ENCODE data around the gene C4orf50.

C4orf50 gene

GRCh38 chr4:6018331-6018730 is at the start of gene C4orf50:
Gene C4orf50, minus strand, starts transcription at chr4:6018431.
- H3K27ac ChIP-seq (ENCODE audit: low read length) = no peak within 1 kb of the TSS
- no peaks in the 10 kb centered on the region for H3K36me3 ChIP-seq (ENCODE audit: control insufficient read depth in 2 of 2, insufficient read depth in 2 of 2, low read length in 2 of 2)
- no peaks in the 10 kb centered on the region for H3K9me3 ChIP-seq (ENCODE audit: control insufficient read depth in 2 of 2, low read length in 2 of 2)

DNA sequence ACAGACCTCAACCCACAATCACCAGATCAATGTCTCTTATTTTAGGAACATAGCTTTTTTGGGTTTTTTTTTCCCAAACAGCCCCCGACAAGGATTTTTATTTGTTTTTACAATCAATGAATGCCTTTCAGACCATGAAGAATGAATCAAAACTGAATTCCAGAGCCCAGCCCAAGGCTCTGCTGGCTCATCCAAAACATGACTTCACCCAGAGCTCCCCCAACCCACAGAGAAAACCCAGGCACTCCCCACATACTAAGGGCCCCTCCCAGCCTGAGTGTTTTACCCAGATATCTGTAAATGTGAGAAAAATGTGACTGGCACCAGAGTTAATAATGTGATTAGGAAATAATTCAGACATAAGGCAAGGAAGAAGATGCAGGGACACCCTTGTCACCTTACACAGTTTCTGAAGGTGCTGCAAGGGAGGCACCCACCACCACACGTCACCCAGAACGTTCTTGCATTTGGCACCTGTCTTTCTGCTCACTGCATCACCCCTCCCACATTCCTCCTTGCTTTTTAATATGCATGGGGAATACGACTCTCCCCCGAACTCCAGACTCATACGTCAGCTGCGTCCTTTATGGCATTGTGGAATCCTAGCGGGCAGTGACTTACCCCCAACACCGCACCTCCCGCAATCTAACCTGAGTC is 47.8 kb upstream of the C4orf50 start:
- Histone ChIP-seq H3K9ac (ENCODE audit: low read length in 2 of 2) (no peak overlapping the region), H3K36me3 (ENCODE audit: control insufficient read depth in 2 of 2, insufficient read depth in 2 of 2, low read length in 2 of 2) (no peaks in the 10 kb centered on the region), H3K4me1 (ENCODE audit: control insufficient read depth, insufficient read depth, low read length) (no peaks in the 10 kb centered on the region), H3K27ac (ENCODE audit: low read length) (no peak overlapping the region), H3K4me3 (ENCODE audit: low read length in 2 of 2) (no peak overlapping the region), H3K27me3 (ENCODE audit: control insufficient read depth in 1 of 2, insufficient read depth in 2 of 2, low read length in 2 of 2) (peaks cover 0 to 3% of the 10 kb centered on the region in 2 donors), H3K9me3 (ENCODE audit: control insufficient read depth in 2 of 2, low read length in 2 of 2) (no peaks in the 10 kb centered on the region)

More at GRCh38 chr4:6018331-6018730, at the start of gene C4orf50:
- no peak within 1 kb of the TSS for H3K9ac ChIP-seq (ENCODE audit: low read length in 2 of 2)
- no peak within 1 kb of the TSS for H3K4me3 ChIP-seq (ENCODE audit: low read length in 2 of 2)
- peaks cover 6 to 8% of the 10 kb centered on the region in 2 donors for H3K27me3 ChIP-seq (ENCODE audit: control insufficient read depth in 1 of 2, insufficient read depth in 2 of 2, low read length in 2 of 2)
- H3K4me1 ChIP-seq (ENCODE audit: control insufficient read depth, insufficient read depth, low read length) = no peaks in the 10 kb centered on the region

GRCh38 chr4:6065166-6065565 is 46.9 kb upstream of the C4orf50 start:
- H3K4me3 ChIP-seq (ENCODE audit: low read length in 2 of 2) = no peak overlapping the region
- no peak overlapping the region for H3K9ac ChIP-seq (ENCODE audit: low read length in 2 of 2)
- H3K27ac ChIP-seq (ENCODE audit: low read length) = no peak overlapping the region

GRCh38 chr4:6064383-6064782 is 46.2 kb upstream of the C4orf50 start:
- Histone ChIP-seq H3K9ac (ENCODE audit: low read length in 2 of 2) (no peak overlapping the region), H3K27me3 (ENCODE audit: control insufficient read depth in 1 of 2, insufficient read depth in 2 of 2, low read length in 2 of 2) (peaks cover 0 to 3% of the 10 kb centered on the region in 2 donors), H3K4me1 (ENCODE audit: control insufficient read depth, insufficient read depth, low read length) (no peaks in the 10 kb centered on the region), H3K27ac (ENCODE audit: low read length) (no peak overlapping the region), H3K9me3 (ENCODE audit: control insufficient read depth in 2 of 2, low read length in 2 of 2) (peaks cover 4 to 12% of the 10 kb centered on the region in 2 donors), H3K36me3 (ENCODE audit: control insufficient read depth in 2 of 2, insufficient read depth in 2 of 2, low read length in 2 of 2) (no peaks in the 10 kb centered on the region), H3K4me3 (ENCODE audit: low read length in 2 of 2) (no peak overlapping the region)

More at GRCh38 chr4:6065166-6065565, 46.9 kb upstream of the C4orf50 start:
- H3K9me3 ChIP-seq (ENCODE audit: control insufficient read depth in 2 of 2, low read length in 2 of 2) = peaks cover 4 to 5% of the 10 kb centered on the region in 2 donors
- no peaks in the 10 kb centered on the region for H3K36me3 ChIP-seq (ENCODE audit: control insufficient read depth in 2 of 2, insufficient read depth in 2 of 2, low read length in 2 of 2)
- H3K4me1 ChIP-seq (ENCODE audit: control insufficient read depth, insufficient read depth, low read length) = no peaks in the 10 kb centered on the region
- H3K27me3 ChIP-seq (ENCODE audit: control insufficient read depth in 1 of 2, insufficient read depth in 2 of 2, low read length in 2 of 2) = peaks cover 0 to 3% of the 10 kb centered on the region in 2 donors

DNA sequence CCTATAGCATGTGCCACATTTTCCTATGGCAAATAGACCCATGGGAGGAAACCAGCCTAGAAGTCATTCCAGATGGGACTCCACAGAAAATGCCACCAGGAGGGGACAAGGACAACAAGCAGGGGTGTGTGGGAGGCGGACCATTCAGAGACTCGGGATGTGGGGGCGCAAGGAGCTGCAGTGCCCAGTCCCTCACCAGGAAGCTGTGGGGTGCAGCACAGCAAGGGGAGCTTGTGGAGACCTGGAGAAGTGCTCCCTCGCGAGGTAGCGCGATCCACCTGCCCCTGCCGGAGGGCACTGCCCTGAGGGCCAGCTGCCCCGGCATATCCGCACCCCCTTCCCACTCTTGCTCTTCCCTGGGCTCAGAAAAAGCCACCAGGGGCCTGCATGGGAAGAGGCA is 45.5 kb upstream of the C4orf50 start:
- H3K4me1 ChIP-seq (ENCODE audit: control insufficient read depth, insufficient read depth, low read length) = no peaks in the 10 kb centered on the region
- H3K9me3 ChIP-seq (ENCODE audit: control insufficient read depth in 2 of 2, low read length in 2 of 2) = peaks cover 6 to 19% of the 10 kb centered on the region in 2 donors
- H3K36me3 ChIP-seq (ENCODE audit: control insufficient read depth in 2 of 2, insufficient read depth in 2 of 2, low read length in 2 of 2) = no peaks in the 10 kb centered on the region
- H3K27ac ChIP-seq (ENCODE audit: low read length) = no peak overlapping the region
- no peak overlapping the region for H3K9ac ChIP-seq (ENCODE audit: low read length in 2 of 2)
- H3K27me3 ChIP-seq (ENCODE audit: control insufficient read depth in 1 of 2, insufficient read depth in 2 of 2, low read length in 2 of 2) = peaks cover 0 to 3% of the 10 kb centered on the region in 2 donors
- no peak overlapping the region for H3K4me3 ChIP-seq (ENCODE audit: low read length in 2 of 2)

GRCh38 chr4:6062133-6062532 is 43.9 kb upstream of the C4orf50 start:
- Histone ChIP-seq H3K4me3 (ENCODE audit: low read length in 2 of 2) (no peak overlapping the region), H3K4me1 (ENCODE audit: control insufficient read depth, insufficient read depth, low read length) (no peaks in the 10 kb centered on the region), H3K27me3 (ENCODE audit: control insufficient read depth in 1 of 2, insufficient read depth in 2 of 2, low read length in 2 of 2) (no peaks in the 10 kb centered on the region), H3K9ac (ENCODE audit: low read length in 2 of 2) (no peak overlapping the region), H3K36me3 (ENCODE audit: control insufficient read depth in 2 of 2, insufficient read depth in 2 of 2, low read length in 2 of 2) (no peaks in the 10 kb centered on the region), H3K9me3 (ENCODE audit: control insufficient read depth in 2 of 2, low read length in 2 of 2) (peaks cover 9 to 33% of the 10 kb centered on the region in 2 donors), H3K27ac (ENCODE audit: low read length) (no peak overlapping the region)

GRCh38 chr4:6059375-6059805 is 41.2 kb upstream of the C4orf50 start:
- Histone ChIP-seq H3K9ac (ENCODE audit: low read length in 2 of 2) (no peak overlapping the region), H3K4me3 (ENCODE audit: low read length in 2 of 2) (no peak overlapping the region), H3K27me3 (ENCODE audit: control insufficient read depth in 1 of 2, insufficient read depth in 2 of 2, low read length in 2 of 2) (no peaks in the 10 kb centered on the region), H3K9me3 (ENCODE audit: control insufficient read depth in 2 of 2, low read length in 2 of 2) (peaks cover 9 to 40% of the 10 kb centered on the region in 2 donors), H3K4me1 (ENCODE audit: control insufficient read depth, insufficient read depth, low read length) (no peaks in the 10 kb centered on the region), H3K27ac (ENCODE audit: low read length) (no peak overlapping the region), H3K36me3 (ENCODE audit: control insufficient read depth in 2 of 2, insufficient read depth in 2 of 2, low read length in 2 of 2) (no peaks in the 10 kb centered on the region)

- Histone ChIP-seq H3K4me1 (ENCODE audit: control insufficient read depth, insufficient read depth, low read length) (no peaks in the 10 kb centered on the region), H3K9ac (ENCODE audit: low read length in 2 of 2) (no peak overlapping the region), H3K27ac (ENCODE audit: low read length) (no peak overlapping the region), H3K27me3 (ENCODE audit: control insufficient read depth in 1 of 2, insufficient read depth in 2 of 2, low read length in 2 of 2) (no peaks in the 10 kb centered on the region), H3K9me3 (ENCODE audit: control insufficient read depth in 2 of 2, low read length in 2 of 2) (peaks cover 9 to 40% of the 10 kb centered on the region in 2 donors), H3K4me3 (ENCODE audit: low read length in 2 of 2) (no peak overlapping the region), H3K36me3 (ENCODE audit: control insufficient read depth in 2 of 2, insufficient read depth in 2 of 2, low read length in 2 of 2) (no peaks in the 10 kb centered on the region)
Observed at GRCh38 chr4:6058531-6059374, 40.5 kb upstream of the C4orf50 start.

GRCh38 chr4:6056976-6057766 is 38.9 kb upstream of the C4orf50 start:
- H3K9me3 ChIP-seq (ENCODE audit: control insufficient read depth in 2 of 2, low read length in 2 of 2) = peaks cover 9 to 40% of the 10 kb centered on the region in 2 donors
- no peaks in the 10 kb centered on the region for H3K27me3 ChIP-seq (ENCODE audit: control insufficient read depth in 1 of 2, insufficient read depth in 2 of 2, low read length in 2 of 2)
- no peaks in the 10 kb centered on the region for H3K4me1 ChIP-seq (ENCODE audit: control insufficient read depth, insufficient read depth, low read length)
- no peak overlapping the region for H3K27ac ChIP-seq (ENCODE audit: low read length)
- H3K36me3 ChIP-seq (ENCODE audit: control insufficient read depth in 2 of 2, insufficient read depth in 2 of 2, low read length in 2 of 2) = no peaks in the 10 kb centered on the region
- H3K4me3 ChIP-seq (ENCODE audit: low read length in 2 of 2) = no peak overlapping the region
- no peak overlapping the region for H3K9ac ChIP-seq (ENCODE audit: low read length in 2 of 2)

GRCh38 chr4:6055436-6055835 is 37.2 kb upstream of the C4orf50 start:
- no peaks in the 10 kb centered on the region for H3K4me1 ChIP-seq (ENCODE audit: control insufficient read depth, insufficient read depth, low read length)
- no peaks in the 10 kb centered on the region for H3K27me3 ChIP-seq (ENCODE audit: control insufficient read depth in 1 of 2, insufficient read depth in 2 of 2, low read length in 2 of 2)
- no peaks in the 10 kb centered on the region for H3K36me3 ChIP-seq (ENCODE audit: control insufficient read depth in 2 of 2, insufficient read depth in 2 of 2, low read length in 2 of 2)
- H3K9me3 ChIP-seq (ENCODE audit: control insufficient read depth in 2 of 2, low read length in 2 of 2) = peaks cover 8 to 37% of the 10 kb centered on the region in 2 donors
- no peak overlapping the region for H3K9ac ChIP-seq (ENCODE audit: low read length in 2 of 2)
- H3K4me3 ChIP-seq (ENCODE audit: low read length in 2 of 2) = no peak overlapping the region
- H3K27ac ChIP-seq (ENCODE audit: low read length) = no peak overlapping the region

Data from stomach smooth muscle (tissue), 2 donors.